ENCODE measurements around the gene SPIB. TPM values are rescaled to one million over a fixed set of nuclear protein-coding genes. Genes with fewer than 3 reads are reported as not detected.
A peak's percentile ranks its signal among the peaks of the same experiment; 100 is the strongest.

The SPIB gene
- total RNA-seq, 1 donor from 2014 or later = not detected

GRCh38 chr19:50457300-50457699 lies 38.6 kb downstream of the SPIB start:
- H3K4me3 ChIP-seq (ENCODE audit: low read depth, low read length) = no peak overlapping the region
- no peak for DNase-seq (ENCODE audit: low read depth)
- no peaks in the 10 kb centered on the region for H3K36me3 ChIP-seq (ENCODE audit: control insufficient read depth, insufficient read depth, low read length)
- H3K27me3 ChIP-seq (ENCODE audit: control insufficient read depth, insufficient read depth, low read length) = peaks cover 13% of the 10 kb centered on the region
- no peak for TF ChIP-seq CTCF (IDR thresholded peaks at IDR 0.05; ENCODE audit: insufficient read depth, low read length, poor library complexity, severe bottlenecking)

- Histone ChIP-seq H3K36me3 (ENCODE audit: control insufficient read depth, insufficient read depth, low read length) (no peaks in the 10 kb centered on the region), H3K27me3 (ENCODE audit: control insufficient read depth, insufficient read depth, low read length) (peaks cover 13% of the 10 kb centered on the region), H3K4me3 (ENCODE audit: low read depth, low read length) (no peak overlapping the region)
- TF ChIP-seq CTCF (IDR thresholded peaks at IDR 0.05; ENCODE audit: insufficient read depth, low read length, poor library complexity, severe bottlenecking) = no peak
- no peak for DNase-seq (ENCODE audit: low read depth)
Observed at GRCh38 chr19:50458396-50459066, 39.8 kb downstream of the SPIB start.

- no peak for TF ChIP-seq CTCF (IDR thresholded peaks at IDR 0.05; ENCODE audit: insufficient read depth, low read length, poor library complexity, severe bottlenecking)
- Histone ChIP-seq H3K36me3 (ENCODE audit: control insufficient read depth, insufficient read depth, low read length) (no peaks in the 10 kb centered on the region), H3K27me3 (ENCODE audit: control insufficient read depth, insufficient read depth, low read length) (peaks cover 13% of the 10 kb centered on the region), H3K4me3 (ENCODE audit: low read depth, low read length) (no peak overlapping the region)
- DNase-seq (ENCODE audit: low read depth) = no peak
Observed at GRCh38 chr19:50459067-50459456, 40.3 kb downstream of the SPIB start.

- TF ChIP-seq CTCF (IDR thresholded peaks at IDR 0.05; ENCODE audit: insufficient read depth, low read length, poor library complexity, severe bottlenecking) = no peak
- Histone ChIP-seq H3K4me3 (ENCODE audit: low read depth, low read length) (no peak overlapping the region), H3K36me3 (ENCODE audit: control insufficient read depth, insufficient read depth, low read length) (no peaks in the 10 kb centered on the region), H3K27me3 (ENCODE audit: control insufficient read depth, insufficient read depth, low read length) (peaks cover 13% of the 10 kb centered on the region)
- no peak for DNase-seq (ENCODE audit: low read depth)
Observed at GRCh38 chr19:50459638-50460037, 40.9 kb downstream of the SPIB start.

- no peaks in the 10 kb centered on the region for H3K36me3 ChIP-seq (ENCODE audit: control insufficient read depth, insufficient read depth, low read length)
- H3K4me3 ChIP-seq (ENCODE audit: low read depth, low read length) = no peak overlapping the region
- peak; percentile 64 for DNase-seq (ENCODE audit: low read depth)
- peaks cover 16% of the 10 kb centered on the region for H3K27me3 ChIP-seq (ENCODE audit: control insufficient read depth, insufficient read depth, low read length)
- peak; percentile 51 for TF ChIP-seq CTCF (IDR thresholded peaks at IDR 0.05; ENCODE audit: insufficient read depth, low read length, poor library complexity, severe bottlenecking)
Observed at GRCh38 chr19:50460161-50460765, 41.5 kb downstream of the SPIB start.

Data from kidney epithelial cell (primary cell).